Raji (cell line): Measurements from ENCODE around the gene CYBRD1.

Experiments
- POLR2A ChIP-seq: IDR thresholded peaks from 2 replicates; pipeline ENCODE4 v1.6.1; 2011; ENCODE audit warnings: low read depth, low read length, control low read depth; ENCODE audit not compliant: insufficient read depth

The CYBRD1 gene

GRCh38 chr2:171512683-171513195 lies 9.5 kb upstream of the CYBRD1 start:
- TF ChIP-seq POLR2A = no peak

- TF ChIP-seq POLR2A = no peak
Observed at GRCh38 chr2:171513719-171514160, 8.5 kb upstream of the CYBRD1 start.

GRCh38 chr2:171514908-171515582 lies 7.2 kb upstream of the CYBRD1 start:
- no peak for TF ChIP-seq POLR2A

- no peak for TF ChIP-seq POLR2A
Observed at GRCh38 chr2:171515672-171516298, 6.5 kb upstream of the CYBRD1 start.

- TF ChIP-seq POLR2A = no peak
Observed at GRCh38 chr2:171516793-171517192, 5.5 kb upstream of the CYBRD1 start.

- no peak for TF ChIP-seq POLR2A
Observed at GRCh38 chr2:171520471-171520870, 1.8 kb upstream of the CYBRD1 start.

- TF ChIP-seq POLR2A = no peak
Observed at GRCh38 chr2:171521361-171522051, 768 bp upstream of the CYBRD1 start.

GRCh38 chr2:171522788-171523087 lies 464 bp downstream of the CYBRD1 start:
- TF ChIP-seq POLR2A = no peak

GRCh38 chr2:171523088-171524017 lies 1.1 kb downstream of the CYBRD1 start:
- TF ChIP-seq POLR2A = 0 out of 2 replicates have a peak, but pooled peaks have one; percentile 33

GRCh38 chr2:171524018-171524401 lies 1.7 kb downstream of the CYBRD1 start:
- TF ChIP-seq POLR2A = no peak

GRCh38 chr2:171529914-171530313 lies 7.6 kb downstream of the CYBRD1 start:
- TF ChIP-seq POLR2A = no peak

- TF ChIP-seq POLR2A = no peak
Observed at GRCh38 chr2:171530378-171530777, 8.1 kb downstream of the CYBRD1 start.

GRCh38 chr2:171531291-171531690 lies 9.0 kb downstream of the CYBRD1 start:
- no peak for TF ChIP-seq POLR2A

- TF ChIP-seq POLR2A = no peak
Observed at GRCh38 chr2:171531836-171532450, 9.7 kb downstream of the CYBRD1 start.

GRCh38 chr2:171533331-171533730 lies 11.1 kb downstream of the CYBRD1 start:
- no peak for TF ChIP-seq POLR2A

GRCh38 chr2:171540437-171540836 lies 18.2 kb downstream of the CYBRD1 start:
- no peak for TF ChIP-seq POLR2A
